ENCODE data around the gene PTPRC. TPM values are rescaled to one million over a fixed set of nuclear protein-coding genes. Genes with fewer than 3 reads are reported as not detected.
"Not testable (repeated sequence)": the region's sequence is repeated elsewhere in the genome, so short reads cannot be mapped to it uniquely, and the experiment has no call there.

The PTPRC gene
- polyA plus RNA-seq (2014; cell fraction: cytosol; rRNA removed), result not detected in 2 replicates
- 0.44 TPM in 1 of 2 replicates, not detected in the other for polyA plus RNA-seq (2014; cell fraction: nucleus; rRNA removed)

- no peak for DNase-seq (ENCODE audit: low spot score)
Measured at GRCh38 chr1:198638894-198639635, at the start of gene PTPRC. Gene PTPRC, plus strand, starts transcription at chr1:198639040. Its CDS starts 229 bp downstream, at chr1:198639269.

GRCh38 chr1:198590454-198590853, 48.4 kb upstream of the PTPRC start:
- no peak for DNase-seq (ENCODE audit: low spot score)

- DNase-seq (ENCODE audit: low spot score), result no peak
Measured at GRCh38 chr1:198595765-198596164, 43.1 kb upstream of the PTPRC start.

GRCh38 chr1:198597690-198598430, 41.0 kb upstream of the PTPRC start:
- no peak for DNase-seq (ENCODE audit: low spot score)

- DNase-seq (ENCODE audit: low spot score), result no peak
Measured at GRCh38 chr1:198598796-198599321, 40.0 kb upstream of the PTPRC start.

- no peak for DNase-seq (ENCODE audit: low spot score)
Measured at GRCh38 chr1:198599749-198600148, 39.1 kb upstream of the PTPRC start.

- DNase-seq (ENCODE audit: low spot score), result no peak
Measured at GRCh38 chr1:198600906-198601305, 37.9 kb upstream of the PTPRC start.

GRCh38 chr1:198601310-198601709, 37.5 kb upstream of the PTPRC start:
- DNase-seq (ENCODE audit: low spot score), result not testable (repeated sequence)

GRCh38 chr1:198601936-198602889, 36.6 kb upstream of the PTPRC start:
- DNase-seq (ENCODE audit: low spot score), result no peak

GRCh38 chr1:198604975-198605374, 33.9 kb upstream of the PTPRC start:
- DNase-seq (ENCODE audit: low spot score), result no peak

GRCh38 chr1:198605406-198605805, 33.4 kb upstream of the PTPRC start:
- DNase-seq (ENCODE audit: low spot score), result no peak

GRCh38 chr1:198606020-198606438, 32.8 kb upstream of the PTPRC start:
- no peak for DNase-seq (ENCODE audit: low spot score)

GRCh38 chr1:198607714-198608113, 31.1 kb upstream of the PTPRC start:
- DNase-seq (ENCODE audit: low spot score), result no peak

GRCh38 chr1:198610362-198610761, 28.5 kb upstream of the PTPRC start:
- DNase-seq (ENCODE audit: low spot score), result no peak

- DNase-seq (ENCODE audit: low spot score), result no peak
Measured at GRCh38 chr1:198611219-198611618, 27.6 kb upstream of the PTPRC start.

GRCh38 chr1:198612471-198613260, 26.2 kb upstream of the PTPRC start:
- no peak for DNase-seq (ENCODE audit: low spot score)

GRCh38 chr1:198617406-198617805, 21.4 kb upstream of the PTPRC start:
- no peak for DNase-seq (ENCODE audit: low spot score)

- DNase-seq (ENCODE audit: low spot score), result no peak
Measured at GRCh38 chr1:198619375-198620140, 19.3 kb upstream of the PTPRC start.

- no peak for DNase-seq (ENCODE audit: low spot score)
Measured at GRCh38 chr1:198620218-198620617, 18.6 kb upstream of the PTPRC start.
